HEK293 (cell line): ENCODE results near the gene ABHD12.

Source experiments
- CTCF ChIA-PET: fragments of 350-600 bp; formaldehyde crosslinking; extraction: SDS; loops from one replicate; lab custom pipeline; 2021; ENCODE audit warnings: antibody characterized with exemption; lab: Yijun Ruan, JAX
- POLR2A ChIA-PET: fragments of 300-600 bp; formaldehyde crosslinking; extraction: SDS; loops from one replicate; lab custom pipeline; 2020; ENCODE audit warnings: antibody characterized with exemption, inconsistent platforms; lab: Yijun Ruan, JAX
- H3K27ac ChIP-seq: fragments of 200-500 bp; sonication (Bioruptor generic); 2 replicates; pipeline ENCODE4 v1.5.1; 2014; ENCODE audit warnings: low read depth, low read length, control low read depth, inconsistent platforms; ENCODE audit errors: extremely low read depth
- H3K36me3 ChIP-seq, 2 experiments: fragments of 200-500 bp in 1 of 2; sonication (Bioruptor generic) in 1 of 2; 1 replicate in 1 of 2; 2 replicates in 1 of 2; pipeline ENCODE4 v1.5.1; 2014 to 2017; ENCODE audit warnings: inconsistent platforms in 2 of 2, low read length in 2 of 2; ENCODE audit not compliant: control insufficient read depth in 2 of 2, insufficient read depth in 1 of 2
- H3K4me1 ChIP-seq: fragments of 200-500 bp; sonication (Bioruptor generic); 2 replicates; pipeline ENCODE4 v1.5.1; 2014; ENCODE audit warnings: mild to moderate bottlenecking, low read length, inconsistent platforms; ENCODE audit not compliant: control insufficient read depth, insufficient read depth
- H3K4me3 ChIP-seq: 2 replicates; pipeline ENCODE4 v1.5.1; 2011; ENCODE audit warnings: low read depth, mild to moderate bottlenecking, control low read depth, low read length, moderate library complexity
- H3K9me3 ChIP-seq: fragments of 200-500 bp; sonication (Bioruptor generic); 2 replicates; pipeline ENCODE4 v1.5.1; 2014; ENCODE audit warnings: low read depth, low read length, inconsistent platforms; ENCODE audit not compliant: control insufficient read depth, insufficient read depth
- KLF16 ChIP-seq: fragments of 450-650 bp; formaldehyde crosslinking; IDR thresholded peaks from 2 replicates; pipeline ENCODE4 v1.5.1; 2017; ENCODE audit warnings: missing biosample characterization, missing genetic modification characterization
- PRDM1 ChIP-seq: fragments of 450-650 bp; formaldehyde crosslinking; IDR thresholded peaks from 2 replicates; pipeline ENCODE4; 2016; ENCODE audit warnings: missing biosample characterization, missing genetic modification characterization
- TSHZ1 ChIP-seq: fragments of 450-650 bp; formaldehyde crosslinking; IDR thresholded peaks from 2 replicates; pipeline ENCODE4 v1.5.1; 2016; ENCODE audit warnings: missing biosample characterization, missing genetic modification characterization, borderline replicate concordance
- ZNF138 ChIP-seq: fragments of 450-650 bp; formaldehyde crosslinking; IDR thresholded peaks from 2 replicates; pipeline ENCODE4 v1.5.1; 2016; ENCODE audit warnings: missing biosample characterization, missing genetic modification characterization, borderline replicate concordance
- ZNF140 ChIP-seq: fragments of 450-650 bp; formaldehyde crosslinking; IDR thresholded peaks from 2 replicates; pipeline ENCODE4 v1.5.1; 2016; ENCODE audit warnings: missing biosample characterization, missing genetic modification characterization
- ZNF169 ChIP-seq: fragments of 450-650 bp; formaldehyde crosslinking; IDR thresholded peaks from 2 replicates; pipeline ENCODE4 v1.5.1; 2016; ENCODE audit warnings: missing biosample characterization, missing genetic modification characterization
- ZNF266 ChIP-seq: fragments of 450-650 bp; formaldehyde crosslinking; IDR thresholded peaks from 2 replicates; pipeline ENCODE4 v1.5.1; 2016; ENCODE audit warnings: missing biosample characterization, missing genetic modification characterization, low read depth
- ZNF302 ChIP-seq: fragments of 450-650 bp; formaldehyde crosslinking; IDR thresholded peaks from 2 replicates; pipeline ENCODE4 v1.5.1; 2016; ENCODE audit warnings: missing biosample characterization, missing genetic modification characterization, low read depth
- ZNF37A ChIP-seq: fragments of 450-650 bp; IDR thresholded peaks from 2 replicates; pipeline ENCODE4 v1.5.1; 2018; ENCODE audit warnings: missing biosample characterization, missing genetic modification characterization
- ZNF518A ChIP-seq: fragments of 450-650 bp; formaldehyde crosslinking; conservative IDR thresholded peaks from 2 replicates; pipeline ENCODE4 v1.5.1; 2016; ENCODE audit warnings: low read depth, missing biosample characterization, missing genetic modification characterization
- ZNF549 ChIP-seq: fragments of 450-650 bp; IDR thresholded peaks from 2 replicates; pipeline ENCODE4 v1.5.1; 2018; ENCODE audit warnings: missing biosample characterization, missing genetic modification characterization, mild to moderate bottlenecking, inconsistent platforms, moderate library complexity
- ZNF707 ChIP-seq: fragments of 450-650 bp; formaldehyde crosslinking; IDR thresholded peaks from 2 replicates; pipeline ENCODE4 v1.5.1; 2016; ENCODE audit warnings: missing biosample characterization, missing genetic modification characterization

ABHD12 gene

GRCh38 chr20:25328954-25329498, 61.6 kb downstream of the ABHD12 start (continued):
- TF ChIP-seq ZNF518A (tag by site-specific recombination) = no peak
- no peak for TF ChIP-seq ZNF707 (tag by site-specific recombination)

- TF ChIP-seq ZNF549 (tag by site-specific recombination) (no peak), ZNF266 (tag by site-specific recombination) (no peak), ZNF140 (0 out of 2 replicates have a peak, but pooled peaks have one; percentile 29), ZNF169 (tag by site-specific recombination) (no peak), ZNF37A (no peak), ZNF138 (tag by site-specific recombination) (no peak), TSHZ1 (tag by site-specific recombination) (no peak), KLF16 (no peak)
- TF ChIP-seq, all 188 proteins: peak for 1
- Histone ChIP-seq H3K9me3 (no peaks in the 10 kb centered on the region), H3K27ac (no peak overlapping the region), H3K4me1 (no peaks in the 10 kb centered on the region), H3K36me3 (peaks cover 0 to 15% of the 10 kb centered on the region in 2 experiments; a peak in 2 of 3 replicates), H3K4me3 (no peak overlapping the region)
- CTCF ChIA-PET = interaction anchor here (1.1 to 2.6 kb wide), 3 partner anchors 8 to 71 kb away, joined by 5 to 8 read pairs (median 7); no protein-coding TSS in a partner anchor
- POLR2A ChIA-PET = interaction anchor here (0.7 to 1.0 kb wide), 2 partner anchors 37 to 80 kb away, joined by 3 to 5 read pairs; partner anchors contain the start of gene GINS1
Measured at GRCh38 chr20:25327521-25328235, 63.0 kb downstream of the ABHD12 start.

GRCh38 chr20:25325997-25326396, 64.6 kb downstream of the ABHD12 start:
- no peak overlapping the region for H3K4me3 ChIP-seq
- ChIA-PET CTCF (interaction anchor here (2.6 kb wide), 1 partner anchor 10 kb away, joined by 8 read pairs; no protein-coding TSS in a partner anchor), POLR2A (no interaction called here)
- TF ChIP-seq ZNF302 (tag by site-specific recombination) (no peak), PRDM1 (tag by site-specific recombination) (peak; percentile 87)
- H3K9me3 ChIP-seq = no peaks in the 10 kb centered on the region
- H3K36me3 ChIP-seq = peaks cover 0 to 27% of the 10 kb centered on the region in 2 experiments; a peak in 2 of 3 replicates
- no peaks in the 10 kb centered on the region for H3K4me1 ChIP-seq
- H3K27ac ChIP-seq = no peak overlapping the region
